MM.1S (cell line): Measurements from ENCODE around the gene PMEPA1.

Source experiments
- DNase-seq: peaks from one replicate; pipeline ENCODE4 v3.0.0-alpha.2; 2015
- H2AFZ ChIP-seq: fragments of 300-600 bp; sonication (generic); 2 replicates; pipeline ENCODE4 v1.6.0; 2016; ENCODE audit warnings: antibody characterized with exemption, low read length
- H3F3A ChIP-seq: fragments of 300-600 bp; sonication (generic); 2 replicates; pipeline ENCODE4 v1.6.1; 2016; ENCODE audit warnings: mild to moderate bottlenecking, antibody characterized with exemption, low read length, moderate library complexity, mixed read lengths; ENCODE audit not compliant: insufficient read depth
- H3K27ac ChIP-seq: fragments of 300-600 bp; sonication (generic); 2 replicates; pipeline ENCODE4 v1.5.1; 2016; ENCODE audit warnings: mild to moderate bottlenecking, low read length
- H3K27me3 ChIP-seq: fragments of 300-600 bp; sonication (generic); replicated peaks from 2 replicates; pipeline ENCODE4 v1.6.0; 2016; ENCODE audit warnings: low read length; ENCODE audit not compliant: insufficient read depth
- H3K36me3 ChIP-seq: fragments of 300-600 bp; sonication (generic); replicated peaks from 2 replicates; pipeline ENCODE4 v1.6.1; 2016; ENCODE audit warnings: mild to moderate bottlenecking, low read length, mixed read lengths; ENCODE audit not compliant: insufficient read depth
- H3K4me1 ChIP-seq: fragments of 300-600 bp; sonication (generic); 2 replicates; pipeline ENCODE4 v1.6.1; 2016; ENCODE audit warnings: low read length, mixed read lengths
- H3K4me2 ChIP-seq: fragments of 300-600 bp; sonication (generic); 2 replicates; pipeline ENCODE4 v1.6.0; 2016; ENCODE audit warnings: low read depth, low read length
- H3K4me3 ChIP-seq: fragments of 300-600 bp; sonication (generic); 2 replicates; pipeline ENCODE4 v1.5.1; 2016; ENCODE audit warnings: low read length, mixed read lengths
- H3K79me2 ChIP-seq: fragments of 300-600 bp; sonication (generic); 2 replicates; pipeline ENCODE4 v1.6.1; 2016; ENCODE audit warnings: mixed run types, low read length, mixed read lengths
- H3K9ac ChIP-seq: fragments of 300-600 bp; sonication (generic); 2 replicates; pipeline ENCODE4 v1.6.1; 2016; ENCODE audit warnings: low read length, mixed read lengths
- H3K9me2 ChIP-seq: fragments of 300-600 bp; sonication (generic); replicated peaks from 2 replicates; pipeline ENCODE4 v1.6.1; 2016; ENCODE audit warnings: mild to moderate bottlenecking, low read length, mixed read lengths; ENCODE audit not compliant: insufficient read depth
- H3K9me3 ChIP-seq: fragments of 300-600 bp; sonication (generic); replicated peaks from 2 replicates; pipeline ENCODE4 v1.6.1; 2016; ENCODE audit warnings: mild to moderate bottlenecking, low read length, mixed read lengths; ENCODE audit not compliant: insufficient read depth
- H4K20me1 ChIP-seq: fragments of 300-600 bp; sonication (generic); 2 replicates; pipeline ENCODE4 v1.6.1; 2016; ENCODE audit warnings: mild to moderate bottlenecking, low read length, moderate library complexity, mixed read lengths; ENCODE audit not compliant: insufficient read depth
- EZH2 ChIP-seq: fragments of 300-600 bp; sonication (generic); optimal IDR thresholded peaks from 2 replicates; pipeline ENCODE3; 2017; ENCODE audit warnings: low read depth, mild to moderate bottlenecking, antibody characterized with exemption, low read length, mixed read lengths
- EZH2phosphoT487 ChIP-seq: fragments of 300-600 bp; sonication (generic); IDR thresholded peaks from 2 replicates; pipeline ENCODE4 v1.6.1; 2018; ENCODE audit warnings: antibody characterized with exemption, low read length
- TF ChIP-seq, protein P1 (sequence below): fragments of 300-600 bp; sonication (generic); IDR thresholded peaks from 2 replicates; pipeline ENCODE4 v1.5.1; 2016; ENCODE audit warnings: antibody characterized with exemption, low read length, mixed read lengths

Gene PMEPA1

DNA sequence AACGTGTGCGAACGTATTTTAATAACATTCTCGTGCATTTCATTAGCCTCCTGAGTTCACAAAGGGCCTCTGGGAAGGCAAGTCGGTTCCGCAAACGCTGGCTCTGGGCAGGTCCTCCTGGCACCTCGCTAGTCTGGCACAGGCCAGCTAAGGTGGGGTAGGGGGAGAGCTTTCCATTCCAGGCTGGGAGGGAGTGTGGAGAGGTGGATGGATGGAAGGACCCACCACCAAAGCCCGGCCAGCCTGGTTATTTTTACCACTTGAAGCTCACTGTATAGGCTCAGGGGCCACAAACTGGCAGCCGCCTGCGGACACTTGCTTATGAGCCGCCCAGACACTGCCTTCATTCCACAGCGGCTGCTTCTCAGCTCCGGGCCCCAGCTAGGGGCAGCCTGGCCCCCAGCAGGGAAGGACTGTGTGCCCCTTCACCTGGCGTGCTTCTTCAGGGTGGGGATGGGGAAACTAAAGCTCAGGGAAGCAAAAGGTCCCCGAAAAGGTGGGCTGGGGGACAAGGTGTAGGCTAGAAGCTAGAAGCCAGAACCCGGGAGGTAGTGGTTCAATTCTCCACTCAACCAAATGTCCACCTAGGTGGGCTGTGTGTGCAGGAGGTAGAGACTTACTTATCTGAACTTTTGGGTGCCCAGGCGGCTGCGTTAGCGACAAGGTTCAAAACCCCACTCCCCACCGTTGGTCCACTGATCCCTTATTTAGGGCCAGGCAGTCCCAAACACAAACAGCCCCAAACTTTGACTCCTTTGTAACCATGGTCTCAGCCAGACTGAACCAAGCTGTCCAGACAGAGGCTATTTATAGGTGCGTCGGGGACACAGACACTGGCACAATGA, 1.7 kb downstream of the PMEPA1 start:
- Histone ChIP-seq H3F3A (0 out of 2 replicates have a peak, but pooled peaks cover 10% of the 10 kb centered on the region), H3K4me3 (no peak overlapping the region), H3K4me1 (no peaks in the 10 kb centered on the region), H3K9ac (no peak overlapping the region), H2AFZ (no peak overlapping the region), H3K36me3 (no peaks in the 10 kb centered on the region), H3K9me2 (no peaks in the 10 kb centered on the region), H3K79me2 (no peaks in the 10 kb centered on the region), H3K27ac (no peak overlapping the region), H3K9me3 (no peaks in the 10 kb centered on the region), H3K27me3 (peaks cover 8% of the 10 kb centered on the region; the same call in 1 of the 2 replicates), H3K4me2 (no peak overlapping the region), H4K20me1 (no peaks in the 10 kb centered on the region)
- TF ChIP-seq, protein P1, sequence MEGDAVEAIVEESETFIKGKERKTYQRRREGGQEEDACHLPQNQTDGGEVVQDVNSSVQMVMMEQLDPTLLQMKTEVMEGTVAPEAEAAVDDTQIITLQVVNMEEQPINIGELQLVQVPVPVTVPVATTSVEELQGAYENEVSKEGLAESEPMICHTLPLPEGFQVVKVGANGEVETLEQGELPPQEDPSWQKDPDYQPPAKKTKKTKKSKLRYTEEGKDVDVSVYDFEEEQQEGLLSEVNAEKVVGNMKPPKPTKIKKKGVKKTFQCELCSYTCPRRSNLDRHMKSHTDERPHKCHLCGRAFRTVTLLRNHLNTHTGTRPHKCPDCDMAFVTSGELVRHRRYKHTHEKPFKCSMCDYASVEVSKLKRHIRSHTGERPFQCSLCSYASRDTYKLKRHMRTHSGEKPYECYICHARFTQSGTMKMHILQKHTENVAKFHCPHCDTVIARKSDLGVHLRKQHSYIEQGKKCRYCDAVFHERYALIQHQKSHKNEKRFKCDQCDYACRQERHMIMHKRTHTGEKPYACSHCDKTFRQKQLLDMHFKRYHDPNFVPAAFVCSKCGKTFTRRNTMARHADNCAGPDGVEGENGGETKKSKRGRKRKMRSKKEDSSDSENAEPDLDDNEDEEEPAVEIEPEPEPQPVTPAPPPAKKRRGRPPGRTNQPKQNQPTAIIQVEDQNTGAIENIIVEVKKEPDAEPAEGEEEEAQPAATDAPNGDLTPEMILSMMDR: no peak
- TF ChIP-seq EZH2phosphoT487 (no peak), EZH2 (no peak)
- no peak for DNase-seq

DNA sequence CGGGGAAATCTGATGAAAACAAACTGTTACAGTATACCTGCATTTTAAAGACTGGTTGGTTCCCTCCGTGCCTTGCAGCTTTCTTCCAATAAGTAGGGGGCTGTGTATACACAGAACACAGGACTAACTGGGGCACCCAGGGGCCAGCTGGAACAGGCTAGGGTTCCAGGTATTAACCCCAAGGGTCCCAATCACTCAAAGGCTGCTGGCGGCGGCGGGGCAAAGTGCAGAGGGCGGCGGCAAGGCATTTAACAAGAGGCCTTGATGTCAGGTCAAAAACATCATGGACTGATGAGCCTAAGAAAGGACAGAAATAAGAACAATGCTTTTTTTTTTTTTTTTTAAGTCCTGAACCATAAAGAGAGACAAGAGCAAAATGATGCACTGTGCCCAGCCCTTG, 2.5 kb downstream of the PMEPA1 start:
- Histone ChIP-seq H3K4me3 (no peak overlapping the region), H3K9ac (no peak overlapping the region), H3K9me2 (no peaks in the 10 kb centered on the region), H2AFZ (no peak overlapping the region), H4K20me1 (no peaks in the 10 kb centered on the region), H3K4me1 (no peaks in the 10 kb centered on the region), H3K27ac (no peak overlapping the region), H3K4me2 (no peak overlapping the region), H3K79me2 (no peaks in the 10 kb centered on the region), H3F3A (0 out of 2 replicates have a peak, but pooled peaks cover 10% of the 10 kb centered on the region), H3K9me3 (no peaks in the 10 kb centered on the region), H3K27me3 (peaks cover 8% of the 10 kb centered on the region; the same call in 1 of the 2 replicates), H3K36me3 (no peaks in the 10 kb centered on the region)
- TF ChIP-seq EZH2phosphoT487 (no peak), EZH2 (no peak)
- TF ChIP-seq, protein P1: no peak
- peak; percentile 0 for DNase-seq

DNA sequence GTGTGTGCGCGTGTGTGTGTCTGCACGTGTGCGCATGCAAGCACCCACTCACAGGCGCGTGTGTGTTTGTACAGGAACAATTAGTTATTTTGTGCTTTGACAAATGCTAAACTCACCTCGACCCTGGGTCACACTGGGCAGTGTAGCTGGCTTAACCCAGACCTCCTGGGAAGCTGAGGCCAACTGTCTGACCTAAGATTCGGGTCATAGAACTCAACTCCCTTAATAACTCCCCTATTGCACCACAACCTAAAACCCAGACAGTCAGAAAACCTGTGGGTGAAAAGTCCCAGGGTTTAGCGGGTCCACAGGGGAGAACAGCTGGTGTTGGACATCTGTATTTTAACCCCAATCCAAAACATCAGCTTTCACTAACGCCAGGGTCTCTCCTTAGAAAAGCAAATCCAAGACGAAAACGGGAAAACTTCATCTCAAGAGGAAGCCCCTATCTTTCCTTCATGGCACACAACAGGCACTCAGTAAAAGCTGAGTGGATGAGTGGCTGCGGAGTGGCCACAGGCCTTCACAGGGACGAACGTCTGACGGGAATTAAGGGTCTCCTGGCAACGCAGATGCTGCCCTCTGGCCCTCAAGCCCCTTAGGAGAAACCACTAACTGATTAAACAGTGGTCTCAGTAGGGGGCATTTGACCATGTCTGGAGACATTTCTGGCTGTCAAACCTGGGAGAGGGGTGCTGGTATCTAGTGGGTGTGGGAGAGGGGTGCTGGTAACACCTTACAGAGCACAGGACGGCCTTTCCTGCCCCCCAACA, 4.5 kb downstream of the PMEPA1 start:
- peak; percentile 3 for DNase-seq
- no peaks in the 10 kb centered on the region for H4K20me1 ChIP-seq
- H3K27me3 ChIP-seq: peaks cover 4% of the 10 kb centered on the region; the same call in 1 of the 2 replicates
- H3K79me2 ChIP-seq: no peaks in the 10 kb centered on the region
- H3K9me2 ChIP-seq: no peaks in the 10 kb centered on the region
- H3F3A ChIP-seq: 0 out of 2 replicates have a peak, but pooled peaks cover 2% of the 10 kb centered on the region
- no peaks in the 10 kb centered on the region for H3K36me3 ChIP-seq
- H3K4me1 ChIP-seq: no peaks in the 10 kb centered on the region
- H3K27ac ChIP-seq: no peak overlapping the region
- no peak for TF ChIP-seq EZH2
- TF ChIP-seq, protein P1: no peak
- TF ChIP-seq EZH2phosphoT487: no peak
- H3K4me2 ChIP-seq: no peak overlapping the region
- H3K4me3 ChIP-seq: no peak overlapping the region
- H3K9me3 ChIP-seq: no peaks in the 10 kb centered on the region
- no peak overlapping the region for H3K9ac ChIP-seq
- H2AFZ ChIP-seq: no peak overlapping the region
